D341Med (cell line): ENCODE measurements around the gene RXRA.

Experiments used
- DNase-seq: peaks from one replicate; pipeline ENCODE4 v3.0.0; 2012; ENCODE audit warnings: low spot score

RXRA gene

DNA sequence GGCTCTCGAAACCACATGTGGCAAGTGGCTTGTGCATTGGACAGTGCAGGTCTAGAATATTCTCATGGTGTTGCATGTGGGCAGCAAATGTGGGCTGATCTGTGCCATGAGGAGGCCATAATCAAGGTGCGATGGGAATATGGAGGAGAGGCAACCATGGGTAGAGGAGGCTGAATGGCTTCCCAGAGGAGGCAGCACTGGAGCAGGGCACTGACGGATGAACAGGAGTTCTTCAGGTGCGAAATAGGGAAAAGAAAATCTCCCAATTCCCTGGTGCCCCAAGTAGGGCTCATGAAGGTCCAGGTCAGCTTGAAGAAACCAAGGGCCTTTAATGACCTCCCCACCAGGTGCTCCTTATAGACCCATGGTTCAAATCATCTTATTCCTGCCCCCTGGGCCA is 126.5 kb downstream of the RXRA start:
- no peak for DNase-seq

DNA sequence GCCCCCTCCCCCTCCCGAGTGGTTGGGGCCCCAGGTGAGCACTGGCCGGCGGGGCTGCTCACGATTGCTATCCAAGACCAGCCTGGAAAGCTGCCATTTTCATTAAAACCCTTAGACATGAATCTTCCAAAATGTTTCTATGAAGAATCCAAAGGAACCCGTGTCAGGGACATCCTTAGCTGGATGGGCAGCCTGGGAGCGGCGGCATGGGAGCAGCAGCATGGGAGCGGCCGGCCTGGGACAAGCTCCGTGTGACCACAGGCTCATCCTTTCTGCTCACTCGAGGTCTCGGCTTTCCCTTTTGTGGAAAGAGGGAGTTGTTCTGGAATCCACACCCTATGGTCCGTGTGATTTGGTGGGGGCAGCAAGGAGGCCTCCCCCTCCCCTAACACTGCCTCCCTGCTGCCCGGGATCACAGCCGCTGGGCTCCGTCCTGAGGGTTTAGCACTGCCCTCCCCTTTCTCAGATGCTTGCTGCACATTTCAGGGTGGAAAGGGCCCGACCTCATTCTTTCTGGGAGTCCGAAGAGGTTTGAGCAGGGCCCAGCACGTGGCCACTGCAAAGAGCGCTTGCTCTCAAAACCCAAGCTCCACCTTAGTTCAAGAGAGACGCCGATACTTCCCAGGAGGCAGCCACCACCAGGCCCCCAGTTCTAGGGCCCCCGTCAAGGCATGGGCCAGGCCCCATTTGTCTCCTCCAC is 127.7 kb downstream of the RXRA start:
- no peak for DNase-seq

DNA sequence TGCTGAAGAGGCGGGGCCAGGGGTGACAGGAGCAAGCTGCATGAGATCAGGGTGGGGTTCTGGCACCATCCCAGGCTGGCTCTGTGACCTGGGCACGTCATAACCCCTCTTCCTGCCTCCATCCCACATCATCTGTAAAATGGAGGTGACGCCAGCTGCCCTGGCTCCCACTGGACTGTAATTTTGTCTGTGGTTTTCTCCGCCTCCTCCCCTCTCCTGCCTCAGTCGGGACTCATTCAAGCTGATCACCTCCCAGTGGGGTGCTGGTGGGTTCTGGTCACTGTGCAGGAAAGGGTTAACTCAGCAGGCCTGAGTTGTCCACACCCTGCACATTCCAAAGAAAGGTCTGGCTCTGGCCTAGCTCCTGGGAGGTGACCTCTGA is 128.2 kb downstream of the RXRA start:
- no peak for DNase-seq

DNA sequence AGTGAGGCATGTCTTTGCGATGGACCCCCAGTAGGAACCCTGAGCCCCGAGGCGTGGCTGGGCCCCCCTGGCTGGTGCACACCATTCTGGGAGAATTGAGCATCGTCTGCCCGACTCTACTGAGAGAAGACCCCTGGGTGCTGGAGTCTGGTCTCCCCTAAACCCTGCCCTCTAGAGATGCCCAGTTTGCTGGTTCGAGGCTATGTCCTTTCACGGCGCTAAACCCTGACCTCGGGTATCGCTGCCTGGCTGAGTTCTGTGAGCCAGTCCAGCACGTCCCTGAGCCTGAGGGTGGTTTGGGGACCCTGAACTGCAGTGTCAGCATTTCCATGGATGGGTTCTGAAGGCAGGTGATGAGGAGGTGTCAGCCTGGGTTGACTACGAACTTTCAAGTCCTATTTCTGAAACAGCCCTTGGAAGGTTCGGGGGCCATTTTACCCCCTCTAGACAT is 128.8 kb downstream of the RXRA start:
- DNase-seq, result no peak

DNA sequence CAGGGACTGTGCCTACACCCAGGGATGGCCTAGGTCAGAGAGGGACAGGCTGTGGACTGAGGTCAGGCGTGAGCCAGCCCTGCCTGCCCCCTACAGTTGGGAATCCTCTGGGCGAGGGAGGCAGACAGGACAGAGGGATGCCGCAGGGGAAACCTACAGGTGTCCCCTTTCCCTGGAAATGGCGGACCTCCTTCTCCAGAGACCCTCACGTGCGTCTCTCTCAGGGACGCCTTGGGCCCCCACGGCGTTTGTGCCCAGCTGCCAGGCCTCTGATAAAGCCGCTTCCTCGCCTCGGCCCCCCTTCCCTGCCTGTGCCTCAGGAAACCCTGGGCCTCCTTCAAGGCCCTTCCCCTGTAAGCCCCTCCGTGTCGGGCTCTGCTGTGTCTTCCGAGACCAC is 129.3 kb downstream of the RXRA start:
- DNase-seq, result no peak

DNA sequence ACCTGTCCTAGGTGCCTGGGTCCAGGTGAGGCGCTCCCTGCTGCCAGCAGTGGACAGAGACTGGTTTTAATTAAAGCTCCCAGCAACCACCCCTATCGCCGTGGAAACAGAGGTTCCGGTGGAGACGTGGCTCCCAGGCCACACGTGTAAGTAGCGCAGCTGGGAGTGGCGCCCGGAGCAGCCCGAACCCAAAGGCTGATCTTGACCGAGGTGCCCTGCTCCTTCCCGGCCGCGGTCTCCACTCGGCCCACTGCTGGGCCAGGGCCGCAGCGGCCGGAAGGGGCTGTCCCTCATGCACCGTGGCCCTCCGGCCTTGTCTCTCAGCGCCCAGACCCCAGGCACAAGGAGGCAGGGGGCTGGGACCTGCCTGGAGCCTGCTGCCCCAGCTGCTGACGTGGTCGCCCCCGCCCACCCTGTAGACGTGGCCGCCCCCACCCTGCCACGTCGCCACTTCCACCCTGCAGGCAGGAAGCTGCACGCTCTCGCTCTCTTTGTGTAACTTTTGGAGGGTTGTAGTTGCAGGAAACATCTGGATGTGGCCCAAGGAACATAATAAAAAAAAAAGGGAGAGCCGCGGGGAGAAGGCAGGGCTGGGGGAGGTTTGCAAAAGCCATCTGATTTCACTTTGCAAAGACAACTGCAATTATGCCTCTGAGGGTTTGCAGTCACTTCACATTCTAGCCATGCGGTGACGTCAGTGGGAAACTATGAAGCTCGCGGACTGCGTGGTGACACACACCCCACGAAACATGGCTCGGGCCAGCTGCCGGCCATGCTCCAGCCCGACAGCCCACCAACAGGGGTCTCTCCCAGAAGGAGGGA is 129.9 kb downstream of the RXRA start:
- no peak for DNase-seq

DNA sequence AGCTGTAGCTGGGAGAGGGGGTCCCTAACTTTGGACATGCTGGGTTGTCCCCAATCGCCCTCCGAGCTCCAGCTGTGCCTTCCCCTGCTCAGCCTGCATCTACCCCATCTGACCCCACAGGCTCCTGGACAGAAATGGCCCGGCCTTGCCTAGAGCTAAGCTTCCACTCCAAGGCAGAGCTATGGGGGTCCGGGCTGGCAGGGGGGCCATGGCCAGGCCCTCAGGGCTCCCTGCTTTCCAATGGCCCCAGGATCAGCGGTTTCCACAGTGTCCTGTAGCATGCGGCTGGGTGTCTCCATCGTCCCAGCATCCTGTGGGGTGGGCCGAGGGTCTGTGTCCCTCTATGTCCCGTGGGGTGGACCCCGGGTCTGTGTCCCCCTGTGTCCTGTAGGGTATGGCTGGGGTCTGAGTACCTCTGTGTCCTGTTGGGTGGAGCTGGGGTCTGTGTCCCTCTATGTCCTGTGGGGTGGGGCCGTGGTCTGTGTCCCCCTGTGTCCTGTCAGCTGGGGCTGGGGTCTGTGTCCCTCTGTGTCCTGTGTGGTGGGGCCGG is 130.6 kb downstream of the RXRA start:
- DNase-seq, result no peak

DNA sequence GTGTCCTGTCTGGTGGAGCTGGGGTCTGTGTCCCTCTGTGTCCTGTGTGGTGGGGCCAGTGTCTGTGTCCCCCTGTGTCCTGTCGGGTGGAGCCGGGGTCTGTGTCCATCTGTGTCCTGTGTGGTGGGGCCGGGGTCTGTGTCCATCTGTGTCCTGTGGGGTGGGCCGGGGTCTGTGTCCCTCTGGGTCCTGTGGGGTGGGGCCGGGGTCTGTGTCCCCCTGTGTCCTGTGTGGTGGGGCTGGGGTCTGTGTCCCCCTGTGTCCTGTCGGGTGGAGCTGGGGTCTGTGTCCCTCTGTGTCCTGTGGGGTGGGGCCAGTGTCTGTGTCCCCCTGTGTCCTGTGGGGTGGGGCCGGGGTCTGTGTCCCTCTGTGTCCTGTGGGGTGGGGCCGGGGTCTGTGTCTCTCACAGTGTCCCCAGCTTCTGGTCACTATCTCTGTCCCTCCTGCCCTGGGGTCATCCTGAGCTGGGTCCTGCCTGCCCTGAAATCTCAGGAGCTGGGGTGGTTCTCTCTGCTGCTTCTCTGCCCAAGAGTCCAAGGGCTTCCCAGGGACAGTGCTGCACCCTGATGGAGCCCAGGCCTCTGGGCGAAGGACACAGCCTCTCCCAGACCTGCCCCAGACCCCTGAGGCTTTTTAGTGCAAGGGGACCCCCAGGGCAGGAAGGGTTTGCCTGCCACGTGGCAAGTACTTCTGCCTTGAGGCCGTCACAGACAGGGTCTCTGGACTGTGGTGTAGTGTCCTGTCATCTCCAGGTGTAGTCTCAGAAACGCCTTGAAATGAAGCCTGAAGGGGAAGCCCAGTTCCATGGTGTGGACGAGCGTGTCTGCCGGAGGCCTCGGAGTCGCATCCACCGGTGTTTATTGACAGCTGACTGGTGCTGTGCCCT is 131.3 kb downstream of the RXRA start:
- DNase-seq, result no peak

DNA sequence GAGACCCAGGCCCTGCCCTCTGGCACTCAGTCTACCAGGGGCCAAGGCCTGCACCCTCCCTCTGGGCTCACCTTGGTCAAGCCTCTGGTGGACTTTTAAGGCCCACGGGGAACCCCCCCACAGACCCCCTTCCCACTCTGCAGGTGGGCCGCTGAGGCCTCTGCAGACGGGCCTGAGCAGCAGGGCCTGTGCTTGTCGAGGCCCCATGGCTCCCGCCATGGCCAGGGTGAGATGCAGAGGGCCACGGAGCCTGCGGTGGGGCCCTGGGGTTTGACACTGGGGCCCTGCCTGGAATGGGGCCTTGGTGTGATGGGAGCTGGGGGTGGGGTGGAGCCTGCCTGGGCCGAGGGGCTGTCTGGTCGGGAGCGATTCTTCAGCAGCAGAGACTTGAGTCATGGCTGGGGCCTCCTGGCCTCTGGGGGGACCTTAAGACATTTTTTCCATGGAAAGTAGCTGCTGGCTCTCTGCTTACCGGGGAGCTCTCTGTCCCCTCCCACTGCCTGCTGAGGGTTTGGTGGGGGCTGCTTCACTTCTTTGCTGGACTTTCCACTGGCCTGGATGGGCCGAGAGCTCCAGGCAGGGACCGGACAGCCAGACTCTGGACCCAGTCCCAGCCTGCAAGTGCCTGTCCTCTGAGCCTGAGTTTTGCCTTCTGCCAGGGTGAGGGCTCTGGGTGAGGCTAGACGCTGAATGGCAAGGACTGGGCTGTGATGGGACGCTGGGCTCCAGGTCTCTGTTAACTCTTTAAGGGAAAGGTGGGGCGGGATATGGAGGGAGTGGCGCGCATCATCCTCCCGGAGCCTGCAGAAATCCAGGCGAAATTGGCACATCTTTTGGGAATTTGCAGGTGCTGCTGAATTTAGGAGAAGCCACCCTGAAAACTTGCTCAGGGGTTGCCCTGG is 132.2 kb downstream of the RXRA start:
- DNase-seq, result no peak

DNA sequence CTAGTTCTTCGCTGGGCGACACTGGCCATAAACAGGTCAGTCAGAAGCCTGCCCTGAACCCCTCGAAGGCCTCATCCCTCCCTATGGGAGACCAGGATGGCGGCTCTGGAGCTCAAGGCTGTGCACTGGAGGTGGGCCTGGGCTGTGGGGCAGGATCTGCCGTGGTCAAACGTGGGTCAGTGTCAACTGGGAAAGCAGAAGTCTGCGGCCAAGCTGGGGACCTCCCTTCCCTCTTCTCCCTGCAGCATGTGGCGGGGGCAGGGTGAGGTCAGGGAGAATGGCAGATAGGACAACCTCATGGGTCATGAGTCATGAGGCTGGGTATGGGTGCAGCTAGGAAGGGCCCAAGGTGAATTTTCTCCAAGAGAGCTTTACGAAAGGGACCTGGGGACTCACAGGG is 132.9 kb downstream of the RXRA start:
- DNase-seq, result no peak

DNA sequence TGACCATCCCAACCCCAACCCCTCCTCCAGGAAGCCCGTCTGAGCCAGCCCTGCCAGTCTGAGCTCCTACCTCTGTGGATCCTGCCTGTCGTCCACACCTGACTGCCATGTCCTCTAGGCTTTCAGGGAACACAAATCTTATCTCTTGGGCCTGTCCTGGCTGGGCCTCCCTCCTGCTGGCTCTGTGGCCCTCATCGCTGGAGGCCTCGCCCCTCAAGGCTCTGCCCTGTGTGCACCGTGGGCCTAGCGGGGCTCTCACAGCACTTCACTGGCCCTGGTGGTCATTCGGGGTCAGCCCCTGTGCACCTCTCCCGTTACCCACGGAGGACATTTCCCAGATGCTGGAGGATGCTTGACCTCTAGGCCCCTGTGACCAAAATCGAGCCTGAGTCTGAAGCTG is 133.3 kb downstream of the RXRA start:
- no peak for DNase-seq

DNA sequence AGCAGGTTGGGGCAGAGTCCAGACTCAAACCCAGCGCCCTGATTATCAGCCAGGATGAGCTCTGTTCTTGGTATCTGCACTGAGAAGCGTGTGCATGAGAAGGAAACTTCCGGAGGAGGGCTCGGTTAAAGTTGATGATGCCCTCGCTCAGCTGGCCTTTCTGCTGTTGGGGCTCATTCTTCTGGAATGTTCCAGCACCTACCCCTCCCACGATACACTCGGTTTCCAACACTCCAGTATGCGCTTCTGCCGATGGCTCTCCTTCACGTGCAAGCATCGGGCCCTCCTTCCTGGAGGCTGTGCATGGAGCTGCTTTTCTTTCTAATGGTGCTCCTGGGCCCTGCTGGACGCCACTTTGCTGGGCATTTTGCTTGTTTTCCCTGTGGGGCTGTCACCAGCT is 134.0 kb downstream of the RXRA start:
- no peak for DNase-seq

DNA sequence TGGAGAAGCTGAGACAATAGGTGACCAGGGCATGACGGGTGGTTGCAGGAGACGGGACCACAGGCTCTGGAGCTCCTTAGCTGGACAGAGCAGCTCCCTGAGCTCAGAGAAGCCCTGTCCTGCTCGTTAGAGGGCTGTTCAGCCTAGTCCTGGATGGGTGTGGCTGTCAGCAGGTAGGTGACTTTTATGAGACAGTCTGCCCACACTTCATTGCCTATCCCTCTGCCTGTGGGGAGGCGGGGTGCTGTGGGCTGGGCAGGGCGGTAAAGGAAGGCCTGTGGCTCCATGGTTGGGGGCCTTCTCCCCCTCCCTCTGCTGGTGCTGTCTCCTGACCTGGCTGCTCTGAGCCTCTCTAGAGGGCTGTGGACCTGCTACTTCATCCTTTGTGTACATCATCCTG is 134.6 kb downstream of the RXRA start:
- DNase-seq, result no peak

DNA sequence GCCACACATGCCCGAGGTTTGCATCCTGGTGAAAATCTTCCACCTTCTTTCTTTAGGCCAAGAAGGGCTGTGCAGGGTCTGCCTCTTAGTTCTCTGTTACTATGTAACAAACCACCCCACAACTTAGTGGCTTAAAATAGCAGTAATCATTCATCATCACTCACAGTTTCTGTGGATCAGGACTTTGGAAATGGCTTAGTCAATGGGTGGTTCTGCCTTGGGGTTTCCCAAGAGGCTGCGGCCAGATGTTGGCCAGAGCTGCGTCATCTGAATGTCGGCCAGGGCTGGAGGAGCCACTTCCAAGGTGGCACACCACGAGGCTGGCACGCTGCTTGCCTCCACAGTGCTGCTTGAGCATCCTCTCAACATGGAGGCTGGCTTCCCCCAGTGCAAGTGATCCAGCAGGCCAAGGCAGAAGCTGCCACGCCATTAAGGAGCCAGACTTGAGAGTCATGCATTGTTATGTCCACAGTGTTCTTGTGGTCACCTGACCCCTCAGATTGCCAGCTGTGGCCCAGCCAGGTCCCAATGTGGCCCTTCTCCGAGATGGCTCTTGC is 135.2 kb downstream of the RXRA start:
- DNase-seq, result no peak

DNA sequence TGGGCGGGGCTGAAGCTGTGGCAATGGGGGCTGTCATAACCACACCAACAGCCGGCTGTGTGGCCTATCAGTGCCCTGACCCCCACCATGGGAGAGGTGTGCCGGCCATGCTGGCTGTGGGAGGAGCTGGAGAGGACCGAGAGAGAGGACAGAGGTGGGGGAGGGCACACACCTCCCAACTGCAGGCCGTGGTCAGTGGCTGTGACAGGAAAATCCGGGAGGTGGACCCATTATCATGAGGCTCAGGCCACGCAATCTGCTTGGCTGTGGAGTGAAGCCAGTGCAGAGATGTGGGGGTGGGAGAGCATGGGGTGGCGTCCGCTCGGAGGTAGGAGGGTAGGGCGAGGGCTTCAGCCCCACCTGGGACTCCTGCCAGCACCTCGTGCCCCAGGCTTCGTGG is 136.1 kb downstream of the RXRA start:
- no peak for DNase-seq

DNA sequence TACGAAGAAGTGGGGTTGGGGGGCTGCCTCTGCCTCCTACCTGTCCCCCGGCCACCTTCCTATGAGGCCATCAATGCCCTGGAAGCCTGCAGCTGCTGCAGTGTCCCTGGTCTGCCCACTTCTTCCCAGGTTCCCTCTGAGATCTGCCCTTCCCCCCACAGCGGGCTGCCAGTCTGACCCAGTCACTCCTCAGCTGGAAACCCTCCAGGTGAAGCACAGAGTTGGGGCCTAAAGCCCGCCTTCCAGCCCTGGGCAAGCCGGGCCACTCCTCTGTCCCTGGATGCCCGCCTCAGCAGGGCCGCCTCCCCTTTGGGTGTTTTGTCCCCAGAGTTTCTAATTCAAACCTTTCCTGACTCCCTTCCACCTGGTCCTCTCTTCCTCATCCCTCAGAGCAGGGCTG is 137.0 kb downstream of the RXRA start:
- DNase-seq, result no peak

DNA sequence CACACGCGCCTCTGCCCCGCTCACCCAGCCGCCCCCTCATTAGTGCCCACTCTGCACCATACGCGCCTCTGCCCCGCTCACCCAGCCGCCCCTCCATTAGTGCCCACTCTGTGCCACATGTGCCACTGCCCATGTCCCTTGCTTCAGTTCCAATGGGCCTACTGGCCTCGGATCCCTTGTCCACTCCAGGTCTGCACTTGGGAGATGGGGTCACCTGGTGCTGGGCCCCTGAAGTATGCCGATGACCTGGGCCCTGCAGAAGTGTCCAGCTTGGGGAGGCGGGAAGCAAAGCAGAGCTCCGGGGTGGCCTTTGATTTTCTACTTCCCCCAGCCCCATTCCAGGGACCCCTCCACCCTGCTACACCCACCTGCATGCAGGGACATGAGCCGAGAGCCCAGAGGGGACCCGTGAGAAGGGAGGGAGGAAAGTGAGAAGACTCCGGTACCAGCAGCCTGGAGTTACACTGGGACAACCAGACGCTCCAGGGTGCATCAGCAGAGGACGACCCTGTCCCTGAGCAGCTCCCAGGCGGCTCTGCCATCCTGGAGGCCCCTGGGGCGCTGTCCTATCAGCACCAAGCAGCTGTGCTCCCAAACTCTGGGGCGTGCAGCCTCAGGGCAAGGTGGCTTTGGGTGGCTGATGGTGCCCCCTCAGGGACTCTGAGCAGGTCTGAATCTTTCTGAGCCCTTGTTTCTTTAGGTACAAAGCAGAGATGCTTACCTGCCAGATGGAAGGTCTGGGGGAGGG is 140.8 kb downstream of the RXRA start:
- DNase-seq, result no peak

DNA sequence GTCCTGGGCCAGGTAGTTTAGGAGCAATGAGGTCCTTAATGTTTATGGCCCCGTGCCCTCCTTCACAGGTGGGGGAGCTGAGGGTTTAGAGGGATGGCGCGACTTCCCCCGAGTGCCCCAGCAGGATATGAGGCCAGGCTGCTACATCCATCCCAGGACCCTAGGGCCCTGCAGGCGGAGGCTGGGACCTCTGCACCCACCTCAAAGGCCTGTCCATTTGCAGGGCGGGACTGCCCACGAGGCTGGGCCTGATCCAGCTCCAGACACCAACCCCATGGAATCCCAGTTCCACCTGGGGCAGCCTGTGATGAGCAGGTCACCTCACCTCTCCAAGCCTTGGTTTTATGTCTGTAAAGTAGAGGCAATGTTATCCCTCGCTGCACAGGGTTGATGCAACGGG is 142.1 kb downstream of the RXRA start:
- no peak for DNase-seq

DNA sequence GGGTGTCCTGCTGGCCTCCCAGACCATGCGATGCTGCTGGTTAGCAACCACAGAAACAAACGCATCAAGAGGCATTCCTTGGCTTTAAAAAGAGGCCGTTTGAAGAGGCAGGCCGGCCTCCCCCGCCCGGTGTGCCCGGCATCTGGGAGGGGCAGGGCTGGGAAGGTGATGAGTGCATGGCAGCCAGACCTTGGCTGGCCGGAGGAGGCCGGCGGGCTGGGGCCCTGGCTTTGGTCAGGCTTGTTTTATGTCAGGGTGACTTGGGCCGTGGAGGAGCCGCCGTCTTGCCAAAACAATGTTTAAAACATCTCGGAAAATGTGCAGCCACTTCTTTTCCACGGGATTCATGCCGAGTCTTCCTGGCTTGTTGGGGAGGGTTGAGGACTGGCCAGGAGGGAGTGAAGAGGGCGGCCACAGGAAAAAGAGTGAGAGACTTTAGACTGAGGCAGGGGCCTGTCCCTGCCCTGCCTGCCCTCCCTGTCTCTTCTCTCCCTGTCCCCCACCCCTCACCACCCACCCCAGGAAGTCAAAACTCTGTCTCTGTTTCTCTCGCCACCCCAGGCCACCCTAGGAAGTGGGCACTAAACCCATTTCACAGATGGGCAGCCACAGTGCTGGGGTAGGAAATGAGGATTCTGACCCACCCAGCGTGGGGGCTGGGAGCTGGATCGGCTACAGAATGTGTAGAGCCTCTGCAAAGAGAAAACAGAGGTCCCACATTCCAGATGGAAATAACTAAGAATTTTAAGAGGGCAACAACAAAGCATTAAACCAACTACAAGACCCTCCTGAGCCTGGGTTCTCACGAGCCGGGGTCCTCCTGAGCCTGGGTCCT is 143.0 kb downstream of the RXRA start:
- no peak for DNase-seq
